Activated CD8-positive, alpha-beta T cell treated with anti-CD3 and anti-CD28 coated beads for 36 hours (primary cell): Measurements from ENCODE around the gene SF3A1. TPM values are rescaled to one million over a fixed set of nuclear protein-coding genes. Genes with fewer than 3 reads are reported as not detected.
"Not testable (repeated sequence)": the region's sequence is repeated elsewhere in the genome, so short reads cannot be mapped to it uniquely, and the experiment has no call there.

Source experiments
- ATAC-seq: fragments of 200-7000 bp; cut with Tn5 transposase; one replicate; pipeline ENCODE4 v1.10.0; 2021; ENCODE audit warnings: mild to moderate bottlenecking, moderate library complexity
- CTCF ChIA-PET: fragments of 350-600 bp; sonication (Branson Sonifier 250); formaldehyde crosslinking; loops from one replicate; lab custom pipeline; 2021; ENCODE audit warnings: antibody characterized with exemption; lab: Charles Lee
- POLR2A ChIA-PET: fragments of 350-600 bp; sonication (Branson Sonifier 250); formaldehyde crosslinking; loops from one replicate; lab custom pipeline; 2021; ENCODE audit warnings: antibody characterized with exemption; lab: Charles Lee
- DNase-seq: peaks from one replicate; pipeline ENCODE4 v3.0.0-alpha.2; 2020
- H3K27ac Mint-ChIP-seq: one replicate; pipeline ENCODE4 v1.8.0; 2021; ENCODE audit warnings: mild to moderate bottlenecking, mixed read lengths
- H3K27me3 Mint-ChIP-seq: one replicate; pipeline ENCODE4 v1.8.0; 2021; ENCODE audit warnings: mixed read lengths
- H3K36me3 Mint-ChIP-seq: one replicate; pipeline ENCODE4 v1.8.0; 2021; ENCODE audit warnings: low read depth, mixed read lengths
- H3K4me1 Mint-ChIP-seq: one replicate; pipeline ENCODE4 v1.8.0; 2021; ENCODE audit warnings: low read depth, mixed read lengths
- H3K4me3 Mint-ChIP-seq: one replicate; pipeline ENCODE4 v1.8.0; 2021; ENCODE audit warnings: mild to moderate bottlenecking, moderate library complexity, mixed read lengths
- H3K9me3 Mint-ChIP-seq: one replicate; pipeline ENCODE4 v1.8.0; 2021; ENCODE audit warnings: mixed read lengths
- CTCF ChIP-seq: fragments of 200-600 bp; IDR thresholded peaks from one replicate; pipeline ENCODE4 v1.8.0; 2022; ENCODE audit warnings: antibody characterized with exemption, mild to moderate bottlenecking
- intact Hi-C: fragments of 100-400 bp; cut with micrococcal nuclease; formaldehyde crosslinking; loops from one replicate; pipeline ENCODE4 v1.10.0; 2022
- total RNA-seq, 2 experiments: library from RNA; stranded (reverse); gene quantifications; one replicate each; pipeline ENCODE4 v1.2.3, GENCODE V29; 2021

Gene SF3A1
- 100 to 1,000 TPM; 252 to 262 TPM for total RNA-seq

GRCh38 chr22:30356449-30357235 is at the start of gene SF3A1, which contains the start of gene CCDC157:
Gene SF3A1 (minus strand): TSS chr22:30356894. CDS start chr22:30356792, 102 bp downstream.
Gene CCDC157 (plus strand): TSS chr22:30357007. CDS start chr22:30366001, 8,994 bp downstream.
- Mint-ChIP-seq H3K27ac (peak within 1 kb of the TSS; percentile 92), H3K36me3 (peaks cover 34% of the 10 kb centered on the region), H3K27me3 (no peaks in the 10 kb centered on the region), H3K9me3 (no peaks in the 10 kb centered on the region), H3K4me1 (peaks cover 42% of the 10 kb centered on the region), H3K4me3 (peak within 1 kb of the TSS; percentile 96)
- CTCF ChIA-PET, result interaction anchor here (1.0 to 2.9 kb wide), 5 partner anchors 22 to 68 kb away, joined by 3 to 43 read pairs (median 3); partner anchors contain the start of genes CASTOR1, RNF215 and TBC1D10A
- ATAC-seq (peak; percentile 91), DNase-seq (peak; percentile 96)
- no peak for TF ChIP-seq CTCF
- POLR2A ChIA-PET, result interaction anchor here (0.5 to 1.8 kb wide), 19 partner anchors 9 to 229 kb away, joined by 3 to 9 read pairs (median 3); partner anchors contain the start of genes MTFP1, RNF215 and TBC1D10A
- intact Hi-C loops, result no loop called here

GRCh38 chr22:30406400-30406799 is 49.7 kb upstream of the SF3A1 start:
- intact Hi-C loops, result no loop called here
- no peak for DNase-seq
- no peak overlapping the region for H3K4me3 Mint-ChIP-seq
- no peaks in the 10 kb centered on the region for H3K27me3 Mint-ChIP-seq
- CTCF ChIA-PET, result interaction anchor here (0.9 to 2.2 kb wide), 5 partner anchors 8 to 79 kb away, joined by 3 to 6 read pairs (median 5); partner anchors contain the start of gene SEC14L2
- H3K9me3 Mint-ChIP-seq, result no peaks in the 10 kb centered on the region
- peaks cover 14% of the 10 kb centered on the region for H3K36me3 Mint-ChIP-seq
- peaks cover 10% of the 10 kb centered on the region for H3K4me1 Mint-ChIP-seq
- ATAC-seq, result no peak
- POLR2A ChIA-PET, result interaction anchor here (1.1 to 2.7 kb wide), 4 partner anchors 10 to 52 kb away, joined by 4 to 10 read pairs (median 5); partner anchors contain the start of gene SEC14L2
- no peak overlapping the region for H3K27ac Mint-ChIP-seq
- TF ChIP-seq CTCF, result no peak

- no peak overlapping the region for H3K27ac Mint-ChIP-seq
These were observed 49.0 kb upstream of the SF3A1 start for GRCh38 chr22:30405731-30406130.

GRCh38 chr22:30404307-30404706 is 47.6 kb upstream of the SF3A1 start:
- ChIA-PET CTCF (no interaction called here), POLR2A (interaction anchor here (1.1 kb wide), 1 partner anchor 153 kb away, joined by 3 read pairs; no protein-coding TSS in a partner anchor)
- H3K9me3 Mint-ChIP-seq, result no peaks in the 10 kb centered on the region
- peaks cover 15% of the 10 kb centered on the region for H3K36me3 Mint-ChIP-seq
- intact Hi-C loops, result no loop called here
- TF ChIP-seq CTCF, result no peak
- no peak overlapping the region for H3K4me3 Mint-ChIP-seq
- DNase-seq (no peak), ATAC-seq (no peak)
- no peak overlapping the region for H3K27ac Mint-ChIP-seq
- H3K4me1 Mint-ChIP-seq, result peaks cover 15% of the 10 kb centered on the region
- H3K27me3 Mint-ChIP-seq, result no peaks in the 10 kb centered on the region

More at GRCh38 chr22:30405731-30406130, 49.0 kb upstream of the SF3A1 start:
- H3K4me1 Mint-ChIP-seq, result peaks cover 10% of the 10 kb centered on the region
- DNase-seq, result no peak
- H3K9me3 Mint-ChIP-seq, result no peaks in the 10 kb centered on the region
- no peak overlapping the region for H3K4me3 Mint-ChIP-seq
- ChIA-PET POLR2A (interaction anchor here (0.9 to 2.7 kb wide), 9 partner anchors 10 to 155 kb away, joined by 3 to 10 read pairs (median 4); partner anchors contain the start of genes SEC14L2 and SEC14L3), CTCF (interaction anchor here (0.9 to 2.2 kb wide), 6 partner anchors 9 to 80 kb away, joined by 3 to 6 read pairs (median 5); partner anchors contain the start of genes MTFP1 and SEC14L2)
- TF ChIP-seq CTCF, result no peak
- intact Hi-C loops, result no loop called here
- no peak for ATAC-seq
- peaks cover 12% of the 10 kb centered on the region for H3K36me3 Mint-ChIP-seq
- no peaks in the 10 kb centered on the region for H3K27me3 Mint-ChIP-seq

GRCh38 chr22:30402766-30403104 is 46.0 kb upstream of the SF3A1 start:
- CTCF ChIA-PET, result interaction anchor here (0.9 to 1.7 kb wide), 3 partner anchors 12 to 115 kb away, joined by 3 to 8 read pairs (median 4); no protein-coding TSS in a partner anchor
- ATAC-seq, result not testable (repeated sequence)
- peaks cover 25% of the 10 kb centered on the region for H3K4me1 Mint-ChIP-seq

More at GRCh38 chr22:30402766-30403104, 46.0 kb upstream of the SF3A1 start:
- POLR2A ChIA-PET, result interaction anchor here (1.4 kb wide), 1 partner anchor 8 kb away, joined by 5 read pairs; no protein-coding TSS in a partner anchor
- DNase-seq, H3K9me3 Mint-ChIP-seq, H3K27me3 Mint-ChIP-seq, H3K27ac Mint-ChIP-seq, intact Hi-C loops, H3K4me3 Mint-ChIP-seq: not testable (repeated sequence)
- H3K36me3 Mint-ChIP-seq, result peaks cover 15% of the 10 kb centered on the region
